NOMO-1 treated with dmso at 0.1 percent for 144 hours (cell line): ENCODE data around the gene DIS3L2.

Experiments
- DNase-seq: peaks from one replicate; lab custom pipeline; 2025; ENCODE audit not compliant: unreplicated experiment; lab: John Stamatoyannopoulos, UW

DIS3L2 gene

GRCh38 chr2:232049350-232049749 is 87.8 kb downstream of the DIS3L2 start:
- DNase-seq: no peak

- DNase-seq: no peak
Measured at GRCh38 chr2:232052591-232052990, 91.1 kb downstream of the DIS3L2 start.

- DNase-seq: no peak
Measured at GRCh38 chr2:232053777-232054176, 92.3 kb downstream of the DIS3L2 start.

GRCh38 chr2:232058063-232058877 is 96.8 kb downstream of the DIS3L2 start:
- no peak for DNase-seq

GRCh38 chr2:232058931-232059330 is 97.4 kb downstream of the DIS3L2 start:
- DNase-seq: no peak

- DNase-seq: no peak
Measured at GRCh38 chr2:232061265-232061664, 99.8 kb downstream of the DIS3L2 start.

GRCh38 chr2:232073026-232073425 is 111.5 kb downstream of the DIS3L2 start:
- DNase-seq: no peak

GRCh38 chr2:232073699-232074098 is 112.2 kb downstream of the DIS3L2 start:
- DNase-seq: no peak

GRCh38 chr2:232075080-232075479 is 113.6 kb downstream of the DIS3L2 start:
- peak; percentile 4 for DNase-seq

- DNase-seq: no peak
Measured at GRCh38 chr2:232075859-232076258, 114.3 kb downstream of the DIS3L2 start.

- no peak for DNase-seq
Measured at GRCh38 chr2:232076272-232076671, 114.8 kb downstream of the DIS3L2 start.

- DNase-seq: no peak
Measured at GRCh38 chr2:232076736-232077135, 115.2 kb downstream of the DIS3L2 start.

GRCh38 chr2:232085164-232085563 is 123.7 kb downstream of the DIS3L2 start:
- peak; percentile 38 for DNase-seq

GRCh38 chr2:232085826-232086425 is 124.4 kb downstream of the DIS3L2 start:
- no peak for DNase-seq

GRCh38 chr2:232088771-232089170 is 127.3 kb downstream of the DIS3L2 start:
- DNase-seq: no peak

GRCh38 chr2:232094201-232094600 is 132.7 kb downstream of the DIS3L2 start:
- no peak for DNase-seq

GRCh38 chr2:232094883-232095282 is 133.4 kb downstream of the DIS3L2 start:
- no peak for DNase-seq

GRCh38 chr2:232097260-232097659 is 135.7 kb downstream of the DIS3L2 start:
- no peak for DNase-seq

- no peak for DNase-seq
Measured at GRCh38 chr2:232097758-232098157, 136.2 kb downstream of the DIS3L2 start.

GRCh38 chr2:232102380-232102779 is 140.9 kb downstream of the DIS3L2 start:
- no peak for DNase-seq

- no peak for DNase-seq
Measured at GRCh38 chr2:232103140-232103737, 141.7 kb downstream of the DIS3L2 start.

GRCh38 chr2:232104076-232104646 is 142.6 kb downstream of the DIS3L2 start:
- no peak for DNase-seq
